Breast epithelium (tissue), 4 donors: Measurements from ENCODE around the gene G0S2. TPM values are rescaled to one million over a fixed set of nuclear protein-coding genes. Genes with fewer than 3 reads are reported as not detected.

Source experiments
- DNase-seq, 2 donors: peaks; one replicate each; pipeline ENCODE4 v3.0.0-alpha.2; 2019; ENCODE audit warnings: low spot score in 2 of 2
- H3K27ac ChIP-seq, 2 donors: fragments of 200-600 bp; sonication (generic) in 1 of 2; one replicate each; pipeline ENCODE4 v1.5.1; 2016 to 2019; ENCODE audit warnings: mild to moderate bottlenecking in 1 of 2
- H3K27me3 ChIP-seq, 2 donors: fragments of 200-600 bp; sonication (generic) in 1 of 2; one replicate each; pipeline versions ENCODE4 v1.5.1 to v1.6.0; 2017 to 2019; ENCODE audit warnings: control low read depth in 1 of 2, mild to moderate bottlenecking in 1 of 2
- H3K36me3 ChIP-seq: fragments of 200-600 bp; one replicate; pipeline ENCODE4 v1.5.1; 2019
- H3K4me1 ChIP-seq, 2 donors: fragments of 200-600 bp; sonication (generic); one replicate each; pipeline ENCODE4 v1.5.1; 2016 to 2019; ENCODE audit warnings: control low read depth in 1 of 2
- H3K4me3 ChIP-seq, 3 donors: fragments of 200-600 bp; sonication (generic); 1 replicate in 2 of 3; 2 replicates in 1 of 3; pipeline ENCODE4 v1.5.1; 2016 to 2019; ENCODE audit warnings: mild to moderate bottlenecking in 3 of 3, moderate library complexity in 2 of 3
- H3K9me3 ChIP-seq, 2 donors: fragments of 200-600 bp; sonication (generic) in 1 of 2; one replicate each; pipeline ENCODE4 v1.5.1; 2016 to 2019; ENCODE audit warnings: control low read depth in 1 of 2
- CTCF ChIP-seq, 3 donors: fragments of 450-650 bp; IDR thresholded peaks; one replicate each; pipeline ENCODE4 v1.5.1; 2016 to 2017; ENCODE audit warnings: antibody characterized with exemption in 3 of 3, mild to moderate bottlenecking in 3 of 3, moderate library complexity in 3 of 3
- POLR2A ChIP-seq: fragments of 450-650 bp; IDR thresholded peaks from one replicate; pipeline ENCODE4 v1.6.1; 2016; ENCODE audit warnings: antibody characterized with exemption, mild to moderate bottlenecking, moderate library complexity
- POLR2AphosphoS5 ChIP-seq, 3 donors: sonication (generic); formaldehyde crosslinking; IDR thresholded peaks; one replicate each; pipeline ENCODE4 v1.6.1; 2017; ENCODE audit warnings: antibody characterized with exemption in 3 of 3
- intact Hi-C: fragments of 100-400 bp; cut with DNase I; formaldehyde crosslinking; loops from one replicate; pipeline ENCODE4 v1.15.1; 2023; ENCODE audit warnings: low total_unique reads
- total RNA-seq, 3 donors: library from RNA; depleted of rRNA; stranded (reverse); fragments of >200 nt; gene quantifications; one replicate each; pipeline ENCODE4 v1.1.0, GENCODE V29; 2016

G0S2 gene
- total RNA-seq, 3 donors from 2014 or later: 198 to 1,307 (median 636) TPM

- H3K4me1 ChIP-seq: peaks cover 0 to 4% of the 10 kb centered on the region in 2 donors
- DNase-seq: peak; percentile 97 to 99
- no peaks in the 10 kb centered on the region for H3K36me3 ChIP-seq
Observed at GRCh38 chr1:209652873-209653401, 22.3 kb upstream of the G0S2 start.

GRCh38 chr1:209653915-209654351 lies 21.3 kb upstream of the G0S2 start:
- Histone ChIP-seq H3K27ac (peak overlapping the region; percentile 66 to 88), H3K36me3 (no peaks in the 10 kb centered on the region), H3K27me3 (no peaks in the 10 kb centered on the region), H3K4me3 (no peak overlapping the region), H3K4me1 (peaks cover 0 to 4% of the 10 kb centered on the region in 2 donors), H3K9me3 (no peaks in the 10 kb centered on the region)
- intact Hi-C loops: loop anchor here (2.0 kb wide), 1 partner anchor 35 kb away; no protein-coding TSS in a partner anchor
- TF ChIP-seq POLR2AphosphoS5 (IDR thresholded peaks at IDR 0.05) (no peak), POLR2A (no peak), CTCF (IDR thresholded peaks at IDR 0.05) (no peak)
- DNase-seq: no peak

More at GRCh38 chr1:209652873-209653401, 22.3 kb upstream of the G0S2 start:
- H3K9me3 ChIP-seq: no peaks in the 10 kb centered on the region
- no peaks in the 10 kb centered on the region for H3K27me3 ChIP-seq
- H3K27ac ChIP-seq: peak overlapping the region; percentile 88 to 90
- TF ChIP-seq CTCF (IDR thresholded peaks at IDR 0.05) (no peak), POLR2AphosphoS5 (IDR thresholded peaks at IDR 0.05) (peak; percentile 50 to 84 (median 64)), POLR2A (no peak)
- intact Hi-C loops: no loop called here
- H3K4me3 ChIP-seq: peak overlapping the region in 2 of 3 donors; percentile 45 to 49

GRCh38 chr1:209655411-209656231 lies 19.6 kb upstream of the G0S2 start:
- no peaks in the 10 kb centered on the region for H3K27me3 ChIP-seq
- intact Hi-C loops: loop anchor here (2.0 kb wide), 1 partner anchor 33 kb away; no protein-coding TSS in a partner anchor
- H3K4me3 ChIP-seq: no peak overlapping the region
- H3K27ac ChIP-seq: no peak overlapping the region
- H3K36me3 ChIP-seq: no peaks in the 10 kb centered on the region
- H3K9me3 ChIP-seq: no peaks in the 10 kb centered on the region
- no peak for DNase-seq
- TF ChIP-seq CTCF (IDR thresholded peaks at IDR 0.05): no peak
- no peak for TF ChIP-seq POLR2A
- no peak for TF ChIP-seq POLR2AphosphoS5 (IDR thresholded peaks at IDR 0.05)
- H3K4me1 ChIP-seq: peaks cover 0 to 4% of the 10 kb centered on the region in 2 donors

GRCh38 chr1:209657140-209657879 lies 17.9 kb upstream of the G0S2 start:
- no peak for TF ChIP-seq POLR2A
- TF ChIP-seq CTCF (IDR thresholded peaks at IDR 0.05): no peak
- no peak for TF ChIP-seq POLR2AphosphoS5 (IDR thresholded peaks at IDR 0.05)
- H3K9me3 ChIP-seq: no peaks in the 10 kb centered on the region
- no peaks in the 10 kb centered on the region for H3K27me3 ChIP-seq
- intact Hi-C loops: no loop called here
- peaks cover 0 to 4% of the 10 kb centered on the region in 2 donors for H3K4me1 ChIP-seq
- H3K27ac ChIP-seq: peak overlapping the region; percentile 4 to 65
- DNase-seq: peak in 1 of 2 donors; percentile 63
- no peaks in the 10 kb centered on the region for H3K36me3 ChIP-seq
- no peak overlapping the region for H3K4me3 ChIP-seq
